HG02938 (cell line): Measurements from ENCODE around the gene CACNA1I.

ENCODE experiments used
- ATAC-seq: cut with Tn5 transposase; IDR thresholded peaks from one replicate; pipeline ENCODE4 v1.9.1; 2021; ENCODE audit warnings: mild to moderate bottlenecking, moderate library complexity; ENCODE audit not compliant: unreplicated experiment

Gene CACNA1I

GRCh38 chr22:39567135-39567946, 3.2 kb upstream of the CACNA1I start:
- no peak for ATAC-seq

GRCh38 chr22:39568278-39568981, 2.1 kb upstream of the CACNA1I start:
- no peak for ATAC-seq

GRCh38 chr22:39569066-39569465, 1.5 kb upstream of the CACNA1I start:
- ATAC-seq, result no peak

GRCh38 chr22:39570226-39570625, 327 bp upstream of the CACNA1I start:
- ATAC-seq, result no peak

GRCh38 chr22:39571538-39571937, 985 bp downstream of the CACNA1I start:
- ATAC-seq, result no peak

GRCh38 chr22:39574779-39575551, 4.4 kb downstream of the CACNA1I start:
- no peak for ATAC-seq

- ATAC-seq, result no peak
These were observed 4.9 kb downstream of the CACNA1I start for GRCh38 chr22:39575552-39575825.

GRCh38 chr22:39576027-39576426, 5.5 kb downstream of the CACNA1I start:
- ATAC-seq, result no peak

- no peak for ATAC-seq
These were observed 6.8 kb downstream of the CACNA1I start for GRCh38 chr22:39577366-39577765.

GRCh38 chr22:39577900-39578299, 7.3 kb downstream of the CACNA1I start:
- ATAC-seq, result no peak

GRCh38 chr22:39580006-39580441, 9.5 kb downstream of the CACNA1I start:
- ATAC-seq, result no peak

- no peak for ATAC-seq
These were observed 10.2 kb downstream of the CACNA1I start for GRCh38 chr22:39580795-39581194.

- ATAC-seq, result no peak
These were observed 10.8 kb downstream of the CACNA1I start for GRCh38 chr22:39581303-39581702.

- ATAC-seq, result no peak
These were observed 12.6 kb downstream of the CACNA1I start for GRCh38 chr22:39583066-39583667.

GRCh38 chr22:39589875-39590274, 19.3 kb downstream of the CACNA1I start:
- no peak for ATAC-seq

- no peak for ATAC-seq
These were observed 21.8 kb downstream of the CACNA1I start for GRCh38 chr22:39592081-39593065.

- ATAC-seq, result no peak
These were observed 22.7 kb downstream of the CACNA1I start for GRCh38 chr22:39593066-39593930.

- ATAC-seq, result no peak
These were observed 23.4 kb downstream of the CACNA1I start for GRCh38 chr22:39593931-39594285.

- ATAC-seq, result no peak
These were observed 23.9 kb downstream of the CACNA1I start for GRCh38 chr22:39594411-39594810.
